ENCODE measurements around the gene MRPL19.
A peak's percentile ranks its signal among the peaks of the same experiment; 100 is the strongest.
"Not testable (repeated sequence)": the region's sequence is repeated elsewhere in the genome, so short reads cannot be mapped to it uniquely, and the experiment has no call there.

The MRPL19 gene

DNA sequence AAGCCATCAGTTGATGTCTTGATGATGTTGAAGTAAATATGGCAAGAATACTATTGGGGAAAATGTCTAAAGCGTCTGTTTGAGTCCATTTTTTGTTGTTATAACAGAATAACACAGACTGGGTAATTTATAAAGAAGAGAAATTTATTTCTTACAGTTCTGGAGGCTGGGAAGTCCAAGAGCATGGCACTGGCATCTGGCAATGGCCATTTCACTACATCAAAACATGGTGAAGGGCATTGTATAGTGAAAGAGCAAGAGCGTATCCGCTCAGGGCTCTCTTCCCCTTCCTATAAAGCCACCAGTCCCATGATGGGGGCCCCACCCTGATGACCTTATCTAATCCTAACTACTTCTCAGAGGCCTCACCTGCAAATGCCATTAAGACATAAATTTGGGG is 29.6 kb upstream of the MRPL19 start:
- FAIRE-seq: no peak

- no peak for FAIRE-seq
Measured at GRCh38 chr2:75619956-75620740, 26.4 kb upstream of the MRPL19 start.

DNA sequence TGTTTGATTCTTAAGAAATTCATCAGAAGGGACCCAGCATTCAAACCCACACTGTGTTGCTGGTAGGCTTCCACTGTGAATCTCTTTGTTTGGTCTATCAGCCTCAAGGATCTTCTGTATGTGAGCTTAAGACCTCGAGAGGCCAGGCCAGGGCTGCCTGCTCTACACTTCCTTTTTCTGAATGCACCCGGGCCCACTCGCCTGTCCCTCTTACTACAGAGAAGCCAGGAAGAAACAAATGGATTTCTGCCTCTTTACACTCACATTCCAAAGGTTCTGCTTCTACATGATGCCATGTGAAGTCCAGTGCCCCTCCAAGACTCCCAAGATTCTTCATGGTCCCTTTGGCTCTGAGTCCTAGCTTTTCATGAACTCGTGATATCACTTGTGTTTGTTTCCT is 25.4 kb upstream of the MRPL19 start:
- no peak for FAIRE-seq

DNA sequence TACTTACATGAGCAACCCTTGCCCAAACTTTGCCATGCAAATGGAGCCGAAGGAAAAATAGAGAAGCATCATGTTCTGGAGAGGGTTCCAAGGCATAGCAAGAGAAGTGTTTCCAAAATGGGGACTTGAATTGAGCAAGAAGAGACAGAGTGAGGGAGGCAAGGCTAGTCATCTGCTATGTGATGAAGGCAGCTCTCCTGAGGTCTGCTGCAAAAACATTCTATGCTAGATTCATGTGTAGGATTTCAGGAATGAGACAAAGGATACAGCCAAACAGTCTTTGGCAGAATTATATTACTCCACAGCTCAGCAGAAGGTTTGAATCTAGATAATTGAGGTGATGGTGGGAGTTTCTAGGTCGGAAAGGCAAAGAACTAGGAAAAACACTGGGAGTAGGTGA is 24.1 kb upstream of the MRPL19 start:
- FAIRE-seq: no peak

GRCh38 chr2:75622929-75623328 is 23.7 kb upstream of the MRPL19 start:
- FAIRE-seq: no peak

GRCh38 chr2:75627902-75628504 is 18.6 kb upstream of the MRPL19 start:
- FAIRE-seq: peak; percentile 46

- peak; percentile 79 for FAIRE-seq
Measured at GRCh38 chr2:75632091-75632701, 14.4 kb upstream of the MRPL19 start.

- FAIRE-seq: no peak
Measured at GRCh38 chr2:75632813-75633212, 13.8 kb upstream of the MRPL19 start.

GRCh38 chr2:75633620-75634019 is 13.0 kb upstream of the MRPL19 start:
- FAIRE-seq: no peak

DNA sequence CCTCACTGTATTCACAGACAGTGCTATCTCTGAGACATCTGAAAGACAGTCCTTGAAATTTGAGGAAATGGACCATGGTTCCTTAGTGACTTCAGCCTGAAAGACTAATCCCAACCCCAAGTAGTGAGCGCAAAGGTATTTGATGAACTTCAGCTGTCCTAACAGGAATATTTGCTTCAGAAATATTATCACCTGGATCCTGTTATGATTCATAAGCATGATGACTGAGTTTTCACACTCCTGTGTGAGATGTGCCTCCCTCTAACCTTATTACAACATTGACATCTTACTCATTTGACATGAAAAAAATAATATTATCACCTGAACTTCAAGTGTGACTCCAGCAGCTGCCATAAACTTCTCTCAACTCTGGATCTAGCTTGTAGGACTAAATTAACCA is 11.6 kb upstream of the MRPL19 start:
- FAIRE-seq: no peak

DNA sequence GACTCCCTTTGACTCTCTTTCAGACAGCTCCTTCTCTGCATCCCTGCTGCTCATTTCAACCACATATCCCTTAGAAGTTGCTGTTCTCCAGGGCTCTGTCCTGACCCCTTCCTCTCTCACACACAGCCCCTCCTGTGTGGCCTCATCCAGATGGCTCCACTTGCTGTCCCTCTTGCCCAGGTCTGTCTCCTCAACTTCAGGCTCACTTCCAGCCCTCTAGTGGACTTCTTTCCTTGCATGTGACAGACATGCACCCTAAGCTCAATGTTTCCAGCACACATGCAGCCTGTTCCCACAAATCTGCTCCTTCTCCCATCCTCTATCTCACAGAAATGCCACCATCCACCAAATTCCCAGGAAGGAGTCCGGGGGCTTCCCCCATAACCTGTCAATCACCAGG is 9.0 kb upstream of the MRPL19 start:
- FAIRE-seq: no peak

DNA sequence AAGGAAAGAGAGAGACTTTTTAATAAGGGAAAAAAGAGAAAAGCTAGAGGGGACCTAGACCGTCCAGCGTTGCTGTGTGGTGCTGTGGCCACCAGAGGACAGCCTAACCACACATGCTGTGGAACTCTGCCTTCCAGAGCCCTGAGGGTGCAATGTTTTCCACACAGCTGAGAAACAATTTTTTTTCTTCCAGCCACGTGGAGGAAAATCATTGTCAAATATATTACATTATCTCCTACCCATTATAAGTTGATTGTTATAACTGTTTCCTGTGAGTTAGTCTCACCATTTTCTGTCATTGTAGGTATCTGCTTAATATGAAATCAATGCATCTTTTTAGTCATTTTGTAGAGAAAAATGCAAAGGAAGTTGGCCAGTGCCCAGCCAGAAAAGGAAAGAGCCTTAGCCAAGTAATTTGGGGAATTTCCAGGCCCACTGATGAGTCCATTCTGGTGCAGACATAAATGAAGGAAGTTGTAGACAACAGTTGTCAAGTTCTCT is 5.9 kb upstream of the MRPL19 start:
- FAIRE-seq: peak; percentile 87

DNA sequence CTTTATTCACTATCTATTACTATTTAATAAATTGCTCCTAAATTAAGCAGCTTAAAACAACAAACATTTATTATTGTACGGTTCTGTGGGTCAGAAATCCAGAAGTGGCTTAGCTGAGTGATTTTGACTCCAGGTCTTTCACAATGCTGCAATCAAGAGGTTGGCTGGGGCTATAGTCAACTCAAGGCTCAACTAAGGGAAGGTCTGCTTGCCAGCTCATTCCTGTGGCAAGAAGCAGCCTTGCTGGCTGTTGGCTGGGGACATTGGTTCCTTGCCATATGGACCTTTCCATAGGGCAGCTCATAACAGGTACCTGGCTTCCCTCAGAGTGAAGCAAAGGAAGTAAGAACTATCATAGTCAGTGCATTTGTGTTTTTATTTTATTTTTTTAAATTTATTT is 5.0 kb upstream of the MRPL19 start:
- FAIRE-seq: no peak

GRCh38 chr2:75643980-75644379 is 2.6 kb upstream of the MRPL19 start:
- FAIRE-seq: no peak

GRCh38 chr2:75645643-75646042 is 940 bp upstream of the MRPL19 start:
- FAIRE-seq: no peak

GRCh38 chr2:75646090-75646582 is 447 bp upstream of the MRPL19 start:
- no peak for FAIRE-seq

DNA sequence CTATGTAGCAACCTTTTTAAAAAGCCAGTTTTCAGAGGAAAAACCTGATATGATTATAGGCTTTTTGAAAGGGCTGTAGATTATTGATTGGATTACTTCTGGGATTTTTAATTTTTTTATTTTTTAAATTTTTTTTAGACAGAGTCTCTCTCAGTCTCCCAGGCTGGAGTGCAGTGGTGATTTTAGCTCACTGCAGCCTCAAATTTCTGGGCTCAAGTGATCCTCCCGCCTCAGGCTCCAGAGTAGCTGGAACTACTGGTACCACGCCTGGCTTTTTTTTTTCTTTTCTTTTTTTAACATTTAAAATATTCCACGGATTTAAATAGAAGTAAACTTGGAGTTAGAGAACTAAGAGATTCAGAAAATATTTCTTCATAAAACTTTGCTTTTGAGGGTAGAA is 1.2 kb downstream of the MRPL19 start:
- FAIRE-seq: no peak

GRCh38 chr2:75654012-75654411 is 7.4 kb downstream of the MRPL19 start:
- FAIRE-seq: no peak

- FAIRE-seq: no peak
Measured at GRCh38 chr2:75655861-75656260, 9.3 kb downstream of the MRPL19 start.

DNA sequence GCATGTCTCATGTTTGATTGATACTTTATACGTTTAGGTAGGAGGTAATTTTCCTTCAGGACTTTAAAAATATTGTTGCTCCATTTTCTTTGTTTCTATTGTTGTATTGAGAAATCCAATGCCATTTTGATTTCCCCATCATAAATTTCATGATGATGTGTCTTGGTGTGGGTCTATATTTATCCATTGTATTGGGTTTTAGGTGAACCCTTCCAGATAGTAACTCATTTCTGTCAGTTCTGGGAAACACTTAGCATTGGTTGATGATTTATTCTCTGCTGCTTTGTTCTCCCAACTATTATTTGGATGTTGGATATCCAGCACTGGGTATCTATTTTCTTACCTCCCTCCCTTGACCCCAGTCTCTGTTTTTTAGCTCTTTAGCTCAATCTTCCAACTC is 10.0 kb downstream of the MRPL19 start:
- no peak for FAIRE-seq

DNA sequence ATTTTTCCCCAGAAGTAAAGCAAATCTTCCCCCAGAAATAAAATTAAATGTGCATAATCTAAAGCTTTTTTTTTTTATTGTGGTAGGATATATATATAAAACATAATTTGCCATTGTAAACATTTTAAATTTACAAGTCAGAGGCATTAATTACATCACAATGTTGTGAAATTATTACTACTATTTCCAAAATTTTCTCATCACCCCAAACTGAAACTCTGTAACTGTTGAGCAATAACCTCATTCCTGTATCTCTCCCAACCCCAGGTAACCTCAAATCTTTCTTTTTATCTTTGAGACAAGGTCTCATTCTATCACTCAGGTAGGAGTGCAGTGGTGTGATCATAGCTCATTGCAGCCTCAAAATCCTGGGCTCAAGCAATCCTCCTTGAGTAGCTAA is 11.2 kb downstream of the MRPL19 start:
- FAIRE-seq: no peak

DNA sequence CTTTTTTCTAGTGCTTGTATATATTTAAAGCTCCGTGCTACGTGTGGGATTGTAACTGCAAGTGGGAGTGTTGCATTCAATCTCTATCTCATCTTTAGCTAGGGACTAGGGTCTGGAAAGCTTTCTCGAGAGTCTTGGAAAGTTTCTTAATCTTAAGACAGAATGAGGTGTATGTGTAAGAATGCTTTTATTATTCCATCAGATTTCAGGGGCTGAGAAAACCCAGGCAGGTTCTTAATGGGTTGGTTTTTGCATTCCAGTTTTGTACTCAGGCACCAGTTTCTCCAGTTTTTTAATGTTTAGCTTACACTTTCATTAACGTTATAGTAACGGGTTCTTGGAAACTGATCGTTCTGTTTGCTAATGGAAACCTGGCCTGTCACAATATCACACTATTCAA is 20.3 kb downstream of the MRPL19 start:
- no peak for FAIRE-seq

DNA sequence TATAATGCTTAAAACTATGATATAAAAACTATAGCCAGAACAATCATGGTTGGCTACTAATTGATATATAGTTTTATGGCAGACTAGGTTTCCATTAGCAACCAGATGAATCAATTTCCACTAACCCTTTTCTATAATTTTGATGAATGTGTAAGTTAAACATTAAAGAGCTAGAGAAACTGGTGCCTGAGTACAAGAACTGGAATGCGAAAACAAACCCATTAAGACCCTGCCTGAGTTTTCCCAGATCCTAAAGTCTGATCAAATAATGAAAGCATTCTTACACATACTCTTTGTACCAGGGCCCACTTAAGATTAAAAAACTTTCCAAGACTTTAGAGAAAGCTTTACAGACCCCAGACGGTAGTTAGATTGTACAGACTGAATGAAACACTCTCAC is 21.3 kb downstream of the MRPL19 start:
- no peak for FAIRE-seq

DNA sequence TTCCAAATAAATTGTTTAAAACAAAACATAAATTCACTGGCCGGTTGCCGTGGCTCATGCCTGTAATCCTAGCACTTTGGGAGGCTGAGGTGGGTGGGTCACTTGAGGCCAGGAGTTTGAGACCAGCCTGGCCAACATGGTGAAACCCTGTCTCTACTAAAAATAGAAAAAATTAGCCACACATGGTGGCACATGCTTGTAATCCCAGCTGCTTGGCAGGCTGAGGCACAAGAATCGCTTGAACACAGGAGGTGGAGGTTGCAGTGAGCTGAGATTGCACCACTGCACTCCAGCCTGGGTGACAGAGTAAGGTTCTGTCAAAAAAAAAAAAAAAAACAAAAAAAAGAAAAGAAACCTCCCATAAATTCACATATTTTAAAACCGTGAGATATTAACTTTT is 28.8 kb downstream of the MRPL19 start:
- FAIRE-seq: not testable (repeated sequence)
